ENCODE results near the gene NHERF2. TPM values are rescaled to one million over a fixed set of nuclear protein-coding genes. Genes with fewer than 3 reads are reported as not detected.

Gene NHERF2
- total RNA-seq, 1 donor from 2014 or later = 107 TPM

DNA sequence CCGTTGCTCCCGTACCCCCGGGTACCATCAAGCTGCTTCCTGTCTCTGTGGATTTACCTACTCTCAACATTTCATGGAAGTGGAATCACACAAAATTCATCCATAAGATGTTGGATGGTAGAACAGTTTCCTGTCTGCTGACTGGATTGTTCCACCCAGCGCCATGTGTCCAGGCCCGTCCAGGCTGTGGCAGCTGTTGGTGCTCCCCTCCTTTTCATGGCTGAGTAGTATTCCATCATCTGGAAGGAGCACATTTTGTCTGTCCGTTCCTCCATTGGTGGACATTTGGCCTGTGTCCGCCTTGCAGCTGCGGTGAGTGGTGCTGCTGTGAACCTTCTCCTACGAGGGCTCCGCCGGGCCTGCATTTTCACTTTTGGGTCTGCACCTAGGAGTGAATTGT is 39.4 kb downstream of the NHERF2 start:
- intact Hi-C loops (cut with DNase I) = no loop called here
- ATAC-seq = no peak
- DNase-seq (ENCODE audit: low spot score) = no peak

DNA sequence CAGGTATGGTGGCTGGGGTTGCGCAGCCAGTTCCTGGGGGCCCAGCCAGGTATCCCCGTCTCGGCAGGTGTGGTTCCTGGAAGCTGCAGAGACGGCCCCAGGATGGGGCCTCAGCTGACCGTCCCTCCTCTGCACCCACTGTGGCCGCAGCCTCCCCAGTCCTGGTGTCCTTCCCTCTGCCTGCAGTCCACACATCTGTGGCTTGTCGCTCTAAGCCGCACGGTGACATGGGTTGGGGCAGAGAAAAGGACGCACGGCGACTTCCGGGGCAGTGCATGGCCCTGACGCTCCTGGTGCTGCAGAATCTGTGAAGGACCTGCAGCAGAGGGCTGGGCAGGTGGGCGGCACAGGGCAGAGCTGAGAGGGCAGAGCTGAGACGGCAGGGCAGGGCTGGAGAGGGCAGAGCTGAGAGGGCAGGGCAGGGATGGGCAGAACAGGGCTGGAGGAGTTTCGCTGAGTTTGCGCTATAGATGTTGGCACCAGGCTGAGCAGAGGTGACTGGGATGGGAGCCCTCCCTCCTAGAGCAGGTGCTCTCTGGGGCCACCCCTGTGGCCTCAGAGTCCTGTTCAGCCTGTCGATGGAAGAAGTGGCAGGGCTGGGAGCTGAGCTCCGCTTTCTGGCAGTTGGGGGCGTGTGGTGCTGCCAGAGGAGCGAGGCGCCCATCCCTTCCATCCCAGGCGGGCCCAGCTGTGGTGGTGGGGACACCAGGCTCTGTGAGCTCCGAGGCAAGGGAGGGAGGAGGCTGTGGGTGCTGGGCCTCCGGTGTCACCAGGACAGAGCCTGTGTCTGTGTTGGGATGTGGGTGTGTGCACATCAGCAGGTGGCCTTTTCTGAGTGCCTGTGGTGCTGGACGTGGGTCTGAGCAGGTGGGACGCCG is 44.1 kb downstream of the NHERF2 start:
- ATAC-seq (no peak), DNase-seq (ENCODE audit: low spot score) (no peak)
- intact Hi-C loops (cut with DNase I) = no loop called here

DNA sequence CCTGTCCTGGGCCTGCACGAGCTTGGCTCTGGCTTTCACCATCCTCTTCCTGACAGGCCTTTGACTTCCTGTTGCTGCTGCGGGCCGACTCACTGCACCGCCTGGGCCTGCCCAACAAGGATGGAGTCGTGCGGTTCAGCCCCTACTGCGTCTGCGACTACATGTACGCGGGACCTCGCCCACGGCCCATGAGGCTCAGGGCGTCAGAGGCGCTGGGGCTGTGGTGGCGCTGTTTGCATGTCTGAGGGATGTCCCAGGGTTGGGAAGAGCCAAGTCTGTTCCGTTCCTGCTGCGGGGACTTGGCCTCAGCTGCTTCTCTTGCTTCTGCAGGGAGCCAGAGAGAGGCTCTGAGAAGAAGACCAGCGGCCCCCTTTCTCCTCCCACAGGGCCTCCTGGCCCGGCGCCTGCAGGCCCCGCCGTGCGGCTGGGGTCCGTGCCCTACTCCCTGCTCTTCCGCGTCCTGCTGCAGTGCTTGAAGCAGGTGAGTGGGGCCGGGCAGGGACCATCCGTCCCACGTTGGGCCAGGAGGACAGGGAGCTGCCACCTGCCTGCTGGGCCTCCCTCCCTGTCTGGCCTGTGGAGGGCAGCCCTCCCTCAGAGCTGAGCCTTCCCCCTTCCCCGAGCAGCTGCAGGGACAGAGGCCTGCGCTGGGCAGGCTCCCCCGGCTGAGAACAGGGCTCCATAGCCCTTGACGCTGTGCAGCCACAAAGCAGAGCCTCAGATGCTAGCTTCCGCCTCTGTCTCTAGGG is 44.9 kb downstream of the NHERF2 start:
- intact Hi-C loops (cut with DNase I) = no loop called here

DNA sequence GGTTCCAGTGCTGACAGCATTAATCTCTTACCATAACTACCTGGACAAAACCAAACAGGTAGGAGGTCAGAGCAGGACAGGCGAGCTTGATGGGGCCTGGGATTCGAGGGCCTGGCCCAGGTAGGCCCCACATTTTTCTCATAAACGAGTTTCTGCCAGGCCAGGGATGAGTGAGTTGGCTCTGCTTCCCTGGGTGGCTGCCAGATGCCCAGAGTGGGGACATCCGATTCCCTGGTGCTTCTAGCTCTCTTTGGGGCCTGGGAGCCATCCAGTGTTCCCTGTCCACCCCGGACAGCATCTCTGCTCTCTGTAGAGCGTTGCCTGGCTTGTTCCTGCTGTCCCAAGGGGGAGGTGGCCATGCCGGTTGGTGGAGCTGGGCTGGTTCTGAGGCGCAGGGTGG is 46.2 kb downstream of the NHERF2 start:
- DNase-seq (ENCODE audit: low spot score) (no peak), ATAC-seq (no peak)
- intact Hi-C loops (cut with DNase I) = no loop called here

More for the DNA sequence above, 44.9 kb downstream of the NHERF2 start:
- DNase-seq (ENCODE audit: low spot score) (no peak), ATAC-seq (no peak)

DNA sequence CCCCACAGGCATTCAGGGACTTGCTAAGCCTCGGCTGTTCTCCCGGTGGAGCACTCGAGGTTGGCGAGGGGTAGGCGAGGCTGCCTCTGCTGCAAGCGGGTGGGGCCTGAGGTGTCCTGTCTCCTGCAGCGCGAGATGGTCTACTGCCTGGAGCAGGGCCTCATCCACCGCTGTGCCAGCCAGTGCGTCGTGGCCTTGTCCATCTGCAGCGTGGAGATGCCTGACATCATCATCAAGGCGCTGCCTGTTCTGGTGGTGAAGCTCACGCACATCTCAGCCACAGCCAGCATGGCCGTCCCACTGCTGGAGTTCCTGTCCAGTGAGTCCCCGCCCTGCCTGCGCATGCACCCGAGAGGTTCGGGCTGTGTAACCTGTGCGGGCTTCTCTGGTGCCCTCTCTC is 47.4 kb downstream of the NHERF2 start:
- intact Hi-C loops (cut with DNase I) = no loop called here
- DNase-seq (ENCODE audit: low spot score) = no peak
- ATAC-seq = no peak

DNA sequence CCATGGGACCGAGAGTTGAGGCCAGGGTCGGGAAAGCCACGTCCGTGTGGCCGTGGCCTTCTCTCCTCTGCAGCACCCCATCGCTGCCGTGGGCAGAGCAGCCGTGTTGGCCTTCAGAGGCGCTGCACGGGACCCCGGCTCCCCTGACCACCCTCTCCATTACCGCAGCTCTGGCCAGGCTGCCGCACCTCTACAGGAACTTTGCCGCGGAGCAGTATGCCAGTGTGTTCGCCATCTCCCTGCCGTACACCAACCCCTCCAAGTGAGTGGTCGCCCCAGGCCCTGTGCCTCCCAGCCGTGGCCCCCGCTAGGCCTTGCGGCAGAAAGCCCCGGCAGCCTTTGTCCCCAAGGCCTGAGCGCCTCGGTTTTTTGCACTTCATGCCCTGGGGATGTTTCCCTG is 48.9 kb downstream of the NHERF2 start:
- DNase-seq (ENCODE audit: low spot score) = no peak
- no peak for ATAC-seq
- intact Hi-C loops (cut with DNase I) = no loop called here

DNA sequence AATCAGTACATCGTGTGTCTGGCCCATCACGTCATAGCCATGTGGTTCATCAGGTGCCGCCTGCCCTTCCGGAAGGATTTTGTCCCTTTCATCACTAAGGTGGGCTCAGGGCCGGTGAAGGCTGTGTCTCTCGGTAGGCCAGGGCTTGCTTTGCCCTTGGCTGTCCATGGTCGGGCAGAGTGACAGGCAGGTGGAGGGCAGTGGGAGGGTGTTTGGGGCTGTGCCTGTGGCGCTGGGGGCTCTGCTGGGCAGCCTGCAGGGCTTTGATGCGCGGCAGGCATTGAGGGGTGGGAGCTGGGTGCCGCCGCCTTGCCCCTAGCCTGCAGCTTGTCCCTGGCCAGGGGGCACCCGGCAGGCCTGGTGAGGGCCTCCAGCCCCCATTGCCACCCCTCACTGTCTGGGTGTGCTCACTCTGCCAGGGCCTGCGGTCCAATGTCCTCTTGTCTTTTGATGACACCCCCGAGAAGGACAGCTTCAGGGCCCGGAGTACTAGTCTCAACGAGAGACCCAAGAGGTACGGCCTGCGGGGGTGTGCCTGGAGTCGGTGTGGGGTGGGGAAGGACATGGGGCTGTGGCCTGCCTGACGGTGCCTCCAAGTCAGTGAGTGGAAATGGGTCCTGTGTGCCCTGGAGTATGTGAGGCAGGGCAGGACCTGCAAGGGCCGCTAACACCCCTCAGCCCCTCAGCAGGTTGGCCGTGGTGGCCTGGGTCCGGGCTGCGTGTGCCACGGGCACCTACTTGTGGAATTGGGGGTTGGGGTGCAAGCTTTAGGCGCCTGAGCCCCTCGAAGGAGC is 49.6 kb downstream of the NHERF2 start:
- intact Hi-C loops (cut with DNase I) = no loop called here
- DNase-seq (ENCODE audit: low spot score) (no peak), ATAC-seq (no peak)

DNA sequence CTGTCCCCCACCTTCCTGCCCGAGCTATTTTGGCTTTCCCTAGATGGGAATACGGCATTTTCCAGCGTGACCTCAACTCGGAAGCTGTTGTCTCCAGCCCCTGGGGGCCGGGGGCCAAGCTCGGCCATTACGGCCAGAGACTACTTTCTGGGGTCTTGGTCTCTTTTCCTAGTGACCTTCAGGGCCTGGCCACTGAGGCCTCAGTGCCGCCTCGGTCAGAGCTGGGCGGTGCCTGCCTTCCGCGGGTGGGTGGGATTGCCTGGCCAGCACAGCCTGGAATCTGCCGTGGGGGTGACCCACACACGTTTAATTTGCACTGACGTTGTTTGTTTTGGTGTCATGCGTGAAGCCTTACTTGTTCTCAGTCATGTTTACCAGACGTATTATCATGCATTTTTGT is 50.3 kb downstream of the NHERF2 start:
- intact Hi-C loops (cut with DNase I) = no loop called here
- no peak for ATAC-seq
- no peak for DNase-seq (ENCODE audit: low spot score)

DNA sequence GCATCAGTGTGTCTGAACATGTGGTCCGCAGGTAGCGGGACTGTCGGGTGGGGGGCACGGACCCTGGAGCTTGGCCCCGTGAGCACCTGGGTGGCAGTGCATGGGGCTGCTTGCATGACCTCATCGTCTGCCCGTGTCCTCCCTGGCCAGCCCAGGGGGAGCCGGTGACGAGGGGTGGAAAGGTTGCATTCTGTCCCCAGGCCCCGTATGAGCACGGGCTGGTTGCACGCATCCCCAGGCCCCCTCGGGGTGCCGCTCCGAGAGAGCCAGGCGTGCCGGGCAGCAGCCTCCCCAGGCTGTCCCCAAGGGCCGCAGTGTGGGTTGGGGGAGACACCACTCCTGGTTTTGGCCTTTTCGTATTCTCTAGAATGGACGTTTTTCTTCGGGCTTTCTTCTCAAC is 51.0 kb downstream of the NHERF2 start:
- no peak for ATAC-seq
- DNase-seq (ENCODE audit: low spot score) = no peak
- intact Hi-C loops (cut with DNase I) = no loop called here

DNA sequence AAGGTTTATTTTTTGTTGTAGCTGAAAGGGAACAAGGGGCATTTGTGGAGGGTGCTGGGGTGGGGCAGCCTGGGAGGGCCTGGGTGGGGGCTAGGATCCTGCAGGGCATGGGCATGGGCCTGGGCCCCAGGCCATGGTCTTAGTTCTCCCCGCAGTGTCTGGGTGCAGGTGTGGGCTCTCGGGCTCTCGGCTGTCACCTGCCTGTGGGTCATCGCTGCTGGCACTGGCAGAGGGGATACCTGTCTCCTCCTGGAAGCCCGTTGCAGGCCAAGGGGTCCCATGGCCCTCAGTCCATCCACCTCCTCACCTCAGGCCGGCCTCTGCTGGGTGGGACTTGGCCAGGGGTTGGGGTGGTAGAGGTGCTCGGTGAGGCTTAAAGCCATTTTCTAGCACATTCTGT is 51.4 kb downstream of the NHERF2 start:
- intact Hi-C loops (cut with DNase I) = no loop called here
- ATAC-seq (no peak), DNase-seq (ENCODE audit: low spot score) (no peak)

DNA sequence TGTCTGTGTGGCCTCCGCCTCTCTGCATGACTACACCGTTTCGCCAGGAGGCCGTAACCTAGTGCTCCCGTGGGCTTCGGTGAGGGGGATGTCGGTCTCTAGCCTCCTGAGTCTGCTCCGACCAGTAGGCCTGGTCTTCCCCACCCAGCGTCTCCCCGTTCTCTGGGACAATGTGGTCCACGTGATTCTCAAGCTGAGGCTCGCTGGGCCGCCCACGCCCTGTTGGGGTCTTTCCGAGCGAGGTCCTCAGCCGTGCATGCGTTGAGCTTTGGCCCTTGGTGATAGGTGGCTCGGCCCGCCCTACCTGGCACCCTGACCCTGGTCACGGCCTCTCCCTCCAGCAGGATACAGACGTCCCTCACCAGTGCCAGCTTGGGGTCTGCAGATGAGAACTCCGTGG is 52.0 kb downstream of the NHERF2 start:
- intact Hi-C loops (cut with DNase I) = no loop called here
- ATAC-seq (no peak), DNase-seq (ENCODE audit: low spot score) (no peak)

DNA sequence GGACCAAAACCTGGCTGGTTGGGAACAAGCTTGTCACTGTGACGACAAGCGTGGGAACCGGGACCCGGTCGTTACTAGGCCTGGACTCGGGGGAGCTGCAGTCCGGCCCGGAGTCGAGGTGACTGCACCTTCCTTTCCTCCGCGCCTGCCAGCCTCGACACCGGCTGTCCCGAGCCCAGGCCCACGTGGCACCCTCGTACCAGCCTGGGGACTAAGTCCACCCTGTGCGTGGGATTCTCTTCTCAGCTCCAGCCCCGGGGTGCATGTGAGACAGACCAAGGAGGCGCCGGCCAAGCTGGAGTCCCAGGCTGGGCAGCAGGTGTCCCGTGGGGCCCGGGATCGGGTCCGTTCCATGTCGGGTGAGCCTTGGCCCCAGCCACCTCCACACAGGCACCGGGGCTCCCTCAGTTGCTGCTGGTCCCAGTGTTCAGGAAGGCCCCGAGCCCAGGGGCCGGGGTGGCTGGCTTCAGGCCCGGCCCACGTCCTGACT is 52.7 kb downstream of the NHERF2 start:
- ATAC-seq = no peak
- intact Hi-C loops (cut with DNase I) = no loop called here
- no peak for DNase-seq (ENCODE audit: low spot score)

DNA sequence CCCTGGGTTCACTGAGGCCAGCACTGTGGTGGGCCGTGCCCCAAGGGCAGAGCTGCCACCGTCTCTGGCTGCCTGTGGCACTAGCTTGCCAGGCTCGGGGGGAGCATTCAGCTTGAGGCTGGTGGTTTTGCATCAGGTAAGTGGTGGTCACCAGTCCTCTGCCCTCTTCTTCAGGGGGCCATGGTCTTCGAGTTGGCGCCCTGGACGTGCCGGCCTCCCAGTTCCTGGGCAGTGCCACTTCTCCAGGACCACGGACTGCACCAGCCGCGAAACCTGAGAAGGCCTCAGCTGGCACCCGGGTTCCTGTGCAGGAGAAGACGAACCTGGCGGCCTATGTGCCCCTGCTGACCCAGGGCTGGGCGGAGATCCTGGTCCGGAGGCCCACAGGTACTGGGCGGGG is 53.3 kb downstream of the NHERF2 start:
- DNase-seq (ENCODE audit: low spot score) (no peak), ATAC-seq (no peak)
- intact Hi-C loops (cut with DNase I) = no loop called here

DNA sequence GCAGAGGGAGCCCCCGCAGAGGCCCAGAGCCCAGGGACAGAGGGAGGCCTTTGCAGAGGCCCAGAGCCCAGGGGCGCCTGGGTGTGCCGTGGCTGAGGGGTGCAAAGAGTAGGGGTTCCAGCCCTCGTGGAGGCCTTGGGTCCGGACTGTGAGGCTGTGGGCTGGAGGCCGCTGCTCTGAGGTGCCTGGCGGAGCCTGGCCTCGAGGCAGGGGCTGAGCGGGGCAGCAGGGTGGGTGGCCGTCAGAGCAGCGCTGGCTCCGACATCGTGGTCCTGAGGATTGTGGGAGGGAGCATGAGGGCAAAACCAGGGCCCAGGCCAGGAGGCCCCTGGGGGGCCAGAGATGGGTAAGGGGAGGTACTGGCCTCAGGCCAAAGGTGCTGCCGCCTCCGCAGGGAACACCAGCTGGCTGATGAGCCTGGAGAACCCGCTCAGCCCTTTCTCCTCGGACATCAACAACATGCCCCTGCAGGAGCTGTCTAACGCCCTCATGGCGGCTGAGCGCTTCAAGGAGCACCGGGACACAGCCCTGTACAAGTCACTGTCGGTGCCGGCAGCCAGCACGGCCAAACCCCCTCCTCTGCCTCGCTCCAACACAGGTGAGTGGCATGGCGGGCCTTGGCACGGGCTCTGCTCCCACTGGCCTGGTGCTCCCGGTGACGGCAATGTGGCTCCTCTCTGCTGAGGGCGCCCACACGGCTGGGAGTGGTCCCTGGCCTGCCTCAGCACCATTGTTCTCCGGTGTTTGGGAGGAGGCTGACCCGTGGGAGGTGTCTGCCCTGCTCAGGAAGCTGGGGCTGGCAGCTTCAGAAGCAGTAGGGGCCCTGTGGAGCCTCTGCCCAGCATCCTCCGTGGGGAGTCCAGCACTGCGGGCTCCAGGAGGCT is 54.7 kb downstream of the NHERF2 start:
- ATAC-seq = no peak
- intact Hi-C loops (cut with DNase I) = no loop called here

DNA sequence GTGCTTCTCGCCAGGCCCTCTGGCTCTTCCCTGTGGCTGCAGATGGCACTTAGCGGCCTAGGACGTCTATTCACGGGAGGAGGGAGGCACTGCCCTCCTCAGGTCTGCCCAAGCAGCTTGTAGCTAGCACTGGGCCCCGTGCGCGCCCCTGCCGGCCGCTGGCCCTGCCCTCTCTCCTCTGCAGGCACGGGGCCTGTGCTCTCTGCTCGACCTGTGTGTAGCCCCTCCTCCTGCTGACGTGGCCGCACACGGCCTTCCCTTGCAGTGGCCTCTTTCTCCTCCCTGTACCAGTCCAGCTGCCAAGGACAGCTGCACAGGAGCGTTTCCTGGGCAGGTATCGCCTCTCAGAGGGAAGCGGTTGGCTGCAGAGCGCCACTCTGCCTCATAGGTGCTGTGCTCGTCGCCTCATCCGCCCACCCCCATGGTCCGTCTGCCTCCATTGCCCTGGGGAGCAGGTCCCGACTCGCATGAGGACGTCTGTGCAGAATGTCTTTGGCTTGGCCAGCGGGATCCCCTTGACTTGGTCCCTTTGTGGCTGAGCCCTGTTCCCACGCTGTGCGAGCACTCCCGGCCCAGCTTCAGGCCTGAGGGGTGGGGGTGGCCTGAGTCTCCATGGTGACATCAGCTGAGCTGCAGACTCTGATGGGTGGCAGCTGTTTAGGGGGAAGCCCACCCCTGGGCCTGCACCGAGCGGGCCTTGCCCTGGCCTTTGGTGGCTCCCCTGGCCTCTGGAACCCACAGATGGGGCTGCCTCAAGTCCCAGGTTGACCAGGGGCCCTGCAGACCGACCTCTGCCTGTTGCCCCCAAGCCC is 55.7 kb downstream of the NHERF2 start:
- DNase-seq (ENCODE audit: low spot score) (no peak), ATAC-seq (peak; percentile 30)
- intact Hi-C loops (cut with DNase I) = no loop called here

More for the DNA sequence above, 54.7 kb downstream of the NHERF2 start:
- DNase-seq (ENCODE audit: low spot score) = no peak

DNA sequence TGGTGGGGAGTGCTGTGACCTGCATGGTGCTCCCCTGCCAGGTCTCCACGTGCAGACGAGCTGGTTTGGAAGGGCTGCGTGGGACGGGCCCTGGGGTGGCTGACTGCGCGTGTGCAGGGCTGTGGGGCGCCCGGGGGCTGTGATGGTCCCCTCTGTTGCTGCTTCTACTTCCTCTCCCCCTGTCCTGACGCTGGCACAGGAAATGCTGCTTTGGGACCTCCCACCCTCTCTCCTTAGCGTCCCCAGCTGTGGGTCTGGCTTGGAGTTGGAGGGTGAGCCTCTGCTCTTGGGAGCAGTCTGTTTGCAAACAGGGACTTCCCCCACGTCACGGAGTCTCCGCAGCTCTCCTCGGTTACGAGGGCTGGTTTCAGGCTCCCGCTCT is 56.3 kb downstream of the NHERF2 start:
- intact Hi-C loops (cut with DNase I) = no loop called here
- DNase-seq (ENCODE audit: low spot score) (no peak), ATAC-seq (no peak)

DNA sequence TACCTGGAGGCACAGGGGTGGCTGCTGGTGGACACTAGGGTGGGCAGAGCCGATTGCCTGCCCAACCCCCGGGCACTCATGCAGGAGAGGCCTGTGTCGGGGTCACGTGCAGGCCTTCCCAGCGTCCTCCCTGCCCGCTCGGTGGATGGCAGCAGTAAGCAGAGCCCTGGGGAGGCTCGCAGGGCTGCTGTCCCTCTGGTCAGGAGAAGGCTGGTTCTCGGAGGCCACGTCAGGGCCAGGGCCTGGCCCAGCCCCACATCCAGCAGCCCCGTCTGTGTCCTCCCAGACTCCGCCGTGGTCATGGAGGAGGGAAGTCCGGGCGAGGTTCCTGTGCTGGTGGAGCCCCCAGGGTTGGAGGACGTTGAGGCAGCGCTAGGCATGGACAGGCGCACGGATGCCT is 56.7 kb downstream of the NHERF2 start:
- DNase-seq (ENCODE audit: low spot score) = no peak
- intact Hi-C loops (cut with DNase I) = no loop called here
- ATAC-seq = no peak
